NCI-H2196 treated with DMSO at 0.1 percent for 48 hours (cell line): Measurements from ENCODE around the gene SNCAIP.

Experiments used
- DNase-seq: peaks from one replicate; lab custom pipeline; 2025; ENCODE audit not compliant: unreplicated experiment; lab: John Stamatoyannopoulos, UW

Gene SNCAIP

DNA sequence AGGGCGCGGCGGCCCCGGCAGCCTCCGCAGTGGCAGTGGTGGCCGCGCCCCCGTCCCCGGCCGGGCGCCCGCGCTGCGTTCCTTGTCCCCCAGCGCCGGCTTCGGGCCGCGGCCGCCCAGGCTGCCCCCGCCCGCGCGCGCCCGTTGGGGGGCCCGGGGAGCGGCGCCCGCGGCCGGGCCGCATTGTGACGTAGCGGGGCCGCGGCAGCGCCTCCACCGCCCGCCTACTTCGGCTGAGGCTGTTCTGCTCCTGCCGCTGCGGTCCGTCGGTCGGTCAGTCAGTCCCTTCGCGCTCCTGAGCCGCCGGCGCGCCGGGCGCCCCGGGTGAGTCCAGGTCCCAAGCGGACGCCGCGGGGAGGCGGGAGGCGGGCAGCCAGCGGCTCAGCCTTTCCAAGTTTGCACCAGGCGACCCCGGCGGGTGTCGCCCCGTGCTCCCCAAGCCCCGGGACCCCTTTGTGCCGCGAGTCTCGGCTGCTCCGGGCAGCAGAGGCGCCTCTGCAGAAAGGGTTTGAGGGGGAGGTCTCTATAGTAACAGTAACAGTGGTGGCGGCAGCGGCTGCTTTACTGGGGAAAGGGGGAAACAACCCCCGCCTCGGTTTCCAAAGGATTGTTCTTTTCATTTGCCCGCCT lies at the start of gene SNCAIP:
TSS of gene SNCAIP (plus strand) at position 277 of the 630 bp plus-strand sequence. CDS start 78,898 bp downstream, outside the sequence.
- DNase-seq = no peak

GRCh38 chr5:122263352-122264030 lies 48.5 kb upstream of the SNCAIP start:
- no peak for DNase-seq

DNA sequence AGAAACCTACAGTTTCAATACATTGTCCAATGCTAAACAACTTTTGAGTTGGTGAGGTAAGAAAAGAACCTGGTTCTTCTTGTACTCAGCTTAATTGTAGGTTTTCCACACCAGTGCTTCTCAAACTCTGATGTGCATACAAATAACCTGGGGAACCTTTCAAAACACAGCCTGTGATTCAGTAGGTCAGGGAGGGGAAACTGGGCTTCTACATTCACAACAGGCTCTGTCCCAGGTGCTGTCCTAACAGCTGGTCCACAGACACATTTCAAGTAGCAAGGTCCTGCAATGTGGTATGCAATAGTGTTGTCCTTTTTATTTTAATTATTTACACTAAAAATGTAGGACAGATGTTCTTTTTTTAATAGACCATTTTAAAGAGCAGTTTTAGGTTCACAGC lies 47.4 kb upstream of the SNCAIP start:
- DNase-seq = no peak

GRCh38 chr5:122267185-122267584 lies 44.9 kb upstream of the SNCAIP start:
- no peak for DNase-seq

DNA sequence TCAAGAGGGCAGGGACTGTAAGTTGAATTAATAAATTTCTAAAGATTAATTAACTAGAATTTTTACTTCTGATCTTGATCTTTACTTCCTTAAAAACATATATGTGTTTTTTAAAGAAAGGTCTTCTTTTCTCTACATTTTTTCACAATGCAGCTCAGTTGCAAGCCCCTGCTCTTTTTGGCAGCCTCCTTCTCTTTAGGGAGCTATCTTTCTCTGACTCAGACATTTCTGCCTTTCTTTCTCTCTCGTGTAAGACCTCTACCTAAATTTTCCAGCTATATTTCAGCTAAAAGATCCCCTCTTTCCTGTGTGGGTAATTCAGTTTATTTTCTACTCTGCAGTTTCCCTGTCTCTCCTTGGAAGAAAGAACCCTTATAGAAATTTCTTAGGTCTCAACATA lies 38.3 kb upstream of the SNCAIP start:
- DNase-seq = no peak

- no peak for DNase-seq
These were observed 28.4 kb upstream of the SNCAIP start for GRCh38 chr5:122283592-122283991.

GRCh38 chr5:122286541-122286940 lies 25.5 kb upstream of the SNCAIP start:
- no peak for DNase-seq

- DNase-seq = no peak
These were observed 24.9 kb upstream of the SNCAIP start for GRCh38 chr5:122287101-122287500.

GRCh38 chr5:122291000-122291901 lies 20.8 kb upstream of the SNCAIP start:
- DNase-seq = no peak

DNA sequence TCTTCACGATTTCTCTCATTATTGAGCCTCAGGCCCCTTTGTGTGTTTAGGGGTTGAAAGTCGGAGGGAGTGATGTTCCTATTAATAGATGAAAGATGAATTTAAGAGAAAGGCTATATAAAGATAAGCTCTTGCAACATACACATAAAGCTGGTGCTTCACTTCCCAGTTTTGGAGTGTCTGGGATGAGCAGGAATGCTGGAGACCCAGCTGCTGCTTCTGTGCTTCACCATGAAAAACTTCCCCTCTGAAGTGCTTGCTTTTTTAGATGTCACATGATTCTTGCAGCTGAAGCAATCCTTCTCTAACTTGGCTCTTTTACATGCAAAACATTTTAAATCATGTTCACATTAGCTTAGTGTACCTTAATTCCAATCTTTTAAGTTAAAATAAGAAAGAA lies 19.7 kb upstream of the SNCAIP start:
- no peak for DNase-seq

DNA sequence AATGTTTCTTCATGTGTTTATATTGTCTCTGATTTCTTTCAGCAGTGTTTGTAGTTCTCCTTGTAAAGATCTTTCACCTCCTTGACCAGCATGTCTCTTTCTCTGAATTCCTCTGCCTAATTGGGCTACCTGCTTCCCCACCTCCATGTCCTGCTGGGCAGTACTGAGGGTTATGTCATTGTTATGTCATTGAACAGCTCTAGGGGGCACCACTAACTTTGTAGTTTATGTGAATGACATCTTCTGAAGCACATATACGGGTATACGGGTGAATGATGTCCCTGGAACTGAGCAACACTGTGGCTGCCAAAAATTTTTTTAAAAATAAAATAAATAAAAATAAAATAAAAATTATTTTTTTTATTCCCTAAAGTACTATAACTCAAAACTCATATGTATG lies 16.9 kb upstream of the SNCAIP start:
- DNase-seq = no peak

DNA sequence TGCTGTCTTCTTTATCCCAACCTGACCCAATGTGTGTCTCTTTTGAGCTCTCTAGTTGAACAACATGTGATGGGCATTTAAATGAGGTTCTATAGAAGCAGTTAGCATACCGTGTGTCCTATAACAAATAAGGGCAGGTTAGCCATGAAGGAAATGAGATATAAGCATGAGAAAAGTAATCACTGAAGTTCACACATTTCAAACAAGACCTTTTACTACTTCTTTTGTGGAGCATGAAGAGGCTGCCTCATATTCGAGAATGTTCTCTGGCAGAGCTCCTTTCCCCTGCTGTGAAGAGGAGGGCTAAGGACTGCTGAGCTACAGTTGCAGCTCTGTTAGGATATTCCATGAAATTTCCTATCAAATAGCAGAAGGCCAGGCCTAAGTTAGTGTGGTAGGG lies 15.2 kb upstream of the SNCAIP start:
- no peak for DNase-seq

- DNase-seq = no peak
These were observed 14.3 kb upstream of the SNCAIP start for GRCh38 chr5:122297587-122298298.

GRCh38 chr5:122300374-122300773 lies 11.7 kb upstream of the SNCAIP start:
- DNase-seq = no peak

DNA sequence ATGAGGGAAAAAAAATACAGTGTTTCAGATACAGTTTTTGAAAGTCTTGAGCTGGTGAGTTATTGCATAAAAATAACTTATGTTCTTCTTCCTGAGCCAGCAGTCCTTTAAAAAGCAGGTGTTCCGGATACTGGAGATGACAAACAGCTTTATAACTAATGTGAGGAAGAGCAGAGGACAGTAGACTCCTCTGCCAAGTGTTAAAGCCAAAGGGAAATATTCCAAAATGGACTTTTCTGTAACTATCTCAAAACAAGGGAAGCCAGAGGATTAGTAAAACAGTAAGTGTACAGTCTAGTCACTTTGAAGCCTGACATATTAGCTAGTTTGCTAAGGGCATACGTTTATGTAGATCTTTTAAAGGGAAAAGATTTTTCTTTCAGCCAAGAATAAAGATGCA lies 11.0 kb upstream of the SNCAIP start:
- no peak for DNase-seq

- DNase-seq = no peak
These were observed 7.4 kb upstream of the SNCAIP start for GRCh38 chr5:122304471-122305215.

- DNase-seq = no peak
These were observed 5.6 kb upstream of the SNCAIP start for GRCh38 chr5:122306461-122306860.

DNA sequence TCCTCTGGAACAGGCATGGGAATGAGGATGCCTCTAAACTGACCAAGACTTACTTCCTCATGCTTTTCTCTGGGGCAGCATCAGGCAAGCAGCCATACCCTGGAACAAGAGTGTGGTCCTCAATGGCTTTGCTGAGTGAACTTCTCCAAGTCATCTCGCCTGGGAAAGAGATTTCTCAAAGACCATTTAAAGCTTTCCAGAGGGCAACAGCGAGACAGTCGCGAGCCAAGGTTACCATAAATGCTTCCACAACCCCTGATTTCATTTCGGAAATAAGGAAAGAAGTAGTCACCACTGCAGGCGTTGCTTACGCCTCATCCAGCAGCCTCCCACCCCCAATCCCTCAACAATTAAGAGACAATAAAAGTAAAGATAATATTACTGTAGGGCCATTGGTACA lies 1.1 kb upstream of the SNCAIP start:
- DNase-seq = no peak

GRCh38 chr5:122311497-122311960 lies 508 bp upstream of the SNCAIP start:
- DNase-seq = no peak

DNA sequence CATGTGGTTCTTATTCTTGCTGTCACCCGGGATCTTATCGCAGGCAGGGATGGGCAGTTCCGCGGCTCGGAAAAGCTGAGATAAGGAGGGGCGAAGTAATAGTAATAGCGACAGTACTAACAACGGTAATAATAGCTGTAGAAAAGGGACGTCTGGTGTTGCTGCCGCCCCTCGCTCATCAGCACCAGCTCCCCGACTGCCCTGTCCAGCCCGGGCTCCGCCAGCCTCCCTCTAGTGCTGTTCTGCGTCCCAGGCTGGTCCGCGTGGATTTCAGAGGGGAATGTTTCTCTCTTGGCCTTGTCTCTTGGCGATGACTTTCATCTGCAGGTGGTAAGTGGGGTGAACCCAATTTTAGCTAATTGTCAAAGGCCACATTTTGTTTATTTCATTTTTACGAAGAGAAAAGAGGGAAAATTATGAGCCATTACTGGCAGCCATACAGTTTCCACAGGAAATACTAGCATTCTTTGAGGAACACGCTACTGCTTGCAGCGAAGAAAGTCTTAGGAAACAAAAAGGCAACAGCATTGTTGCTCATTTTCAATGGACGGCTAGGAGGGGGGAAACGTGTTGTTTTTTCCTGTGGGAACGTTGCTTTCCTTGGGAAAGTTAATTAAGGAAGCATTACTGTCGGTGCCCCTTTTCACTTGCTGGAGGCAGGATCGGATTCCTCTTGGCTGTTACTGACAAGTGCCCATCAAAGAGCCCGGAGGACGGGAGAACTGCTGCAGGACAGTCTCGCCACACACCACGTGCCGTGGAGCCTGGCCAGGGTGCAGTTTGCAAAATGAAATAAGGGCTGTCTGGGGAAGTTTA lies 762 bp downstream of the SNCAIP start:
- no peak for DNase-seq
